CD14-positive monocyte (primary cell): ENCODE results near the gene GCA. TPM values are rescaled to one million over a fixed set of nuclear protein-coding genes. Genes with fewer than 3 reads are reported as not detected.

ENCODE experiments used
- DNase-seq, 3 donors: peaks; one replicate each; pipeline ENCODE4 v3.0.0-alpha.2; 2011 to 2022
- H2AFZ ChIP-seq: 2 replicates; pipeline ENCODE4 v1.6.0; 2012; ENCODE audit warnings: mild to moderate bottlenecking, low read depth, low read length, inconsistent platforms; ENCODE audit not compliant: insufficient read depth, poor library complexity, severe bottlenecking
- H3K27ac ChIP-seq, 2 donors: 1 replicate in 1 of 2; 2 replicates in 1 of 2; pipeline ENCODE4 v1.5.1; 2012 to 2013; ENCODE audit warnings: low read length in 2 of 2, control low read depth in 1 of 2, inconsistent platforms in 1 of 2, low read depth in 1 of 2, mild to moderate bottlenecking in 1 of 2
- H3K27me3 ChIP-seq, 2 donors: one replicate each; pipeline versions ENCODE4 v1.6.0 to v1.6.1; 2011 to 2013; ENCODE audit warnings: low read length in 2 of 2; ENCODE audit not compliant: control insufficient read depth in 2 of 2, insufficient read depth in 2 of 2
- H3K36me3 ChIP-seq, 2 donors: replicated peaks in 1 of 2; 1 replicate in 1 of 2; 2 replicates in 1 of 2; pipeline versions ENCODE4 v1.5.1 to v1.6.1; 2012 to 2013; ENCODE audit warnings: low read length in 2 of 2, control low read depth in 1 of 2, inconsistent platforms in 1 of 2, mild to moderate bottlenecking in 1 of 2; ENCODE audit not compliant: insufficient read depth in 2 of 2, control insufficient read depth in 1 of 2
- H3K4me1 ChIP-seq, 2 donors: 1 replicate in 1 of 2; 2 replicates in 1 of 2; pipeline versions ENCODE4 v1.5.1 to v1.6.1; 2012 to 2013; ENCODE audit warnings: low read length in 2 of 2, control low read depth in 1 of 2, inconsistent platforms in 1 of 2, mild to moderate bottlenecking in 1 of 2, moderate library complexity in 1 of 2; ENCODE audit not compliant: insufficient read depth in 2 of 2, control insufficient read depth in 1 of 2
- H3K4me2 ChIP-seq: replicated peaks from 2 replicates; pipeline ENCODE3; 2012; ENCODE audit warnings: low read length, moderate library complexity, mild to moderate bottlenecking; ENCODE audit not compliant: poor library complexity, severe bottlenecking; ENCODE audit errors: extremely low read depth
- H3K4me3 ChIP-seq, 3 experiments: fragments of 200-600 bp in 1 of 3; sonication (generic) in 1 of 3; replicated peaks in 1 of 3; 1 replicate in 2 of 3; 2 replicates in 1 of 3; pipeline ENCODE4 v1.5.1; 2011 to 2013; ENCODE audit warnings: low read length in 3 of 3, mild to moderate bottlenecking in 3 of 3, control low read depth in 2 of 3, low read depth in 2 of 3, inconsistent platforms in 1 of 3, moderate library complexity in 1 of 3
- H3K79me2 ChIP-seq: 2 replicates; pipeline ENCODE4 v1.6.0; 2012; ENCODE audit warnings: mild to moderate bottlenecking, control low read depth, inconsistent platforms, low read length, moderate library complexity; ENCODE audit not compliant: insufficient read depth
- H3K9ac ChIP-seq: 2 replicates; pipeline ENCODE4 v1.6.0; 2017; ENCODE audit warnings: low read length, mild to moderate bottlenecking; ENCODE audit not compliant: insufficient read depth, poor library complexity, severe bottlenecking
- H3K9me3 ChIP-seq, 2 donors: replicated peaks in 1 of 2; 1 replicate in 1 of 2; 2 replicates in 1 of 2; pipeline versions ENCODE4 v1.5.1 to v1.6.1; 2012 to 2013; ENCODE audit warnings: low read length in 2 of 2, control low read depth in 1 of 2; ENCODE audit not compliant: control insufficient read depth in 1 of 2, insufficient read depth in 1 of 2
- H4K20me1 ChIP-seq: 2 replicates; pipeline ENCODE4 v1.6.0; 2012; ENCODE audit warnings: mild to moderate bottlenecking, low read length, control low read depth, moderate library complexity; ENCODE audit not compliant: insufficient read depth
- H3K27ac Mint-ChIP-seq, 7 donors: one replicate each; pipeline ENCODE4 v1.8.0; 2020; ENCODE audit warnings: mild to moderate bottlenecking in 7 of 7, mixed read lengths in 7 of 7, moderate library complexity in 6 of 7, inconsistent platforms in 2 of 7
- H3K27me3 Mint-ChIP-seq, 3 donors: one replicate each; pipeline ENCODE4 v1.8.0; 2021 to 2022; ENCODE audit warnings: low read depth in 3 of 3, mild to moderate bottlenecking in 3 of 3, mixed read lengths in 3 of 3, moderate library complexity in 3 of 3, inconsistent platforms in 1 of 3
- H3K36me3 Mint-ChIP-seq, 2 donors: one replicate each; pipeline ENCODE4 v1.8.0; 2020; ENCODE audit warnings: mixed read lengths in 2 of 2, inconsistent platforms in 1 of 2, mild to moderate bottlenecking in 1 of 2
- H3K4me1 Mint-ChIP-seq: one replicate; pipeline ENCODE4 v1.8.0; 2020; ENCODE audit warnings: mild to moderate bottlenecking, mixed read lengths
- H3K4me3 Mint-ChIP-seq, 2 donors: one replicate each; pipeline ENCODE4 v1.8.0; 2020; ENCODE audit warnings: mild to moderate bottlenecking in 2 of 2, mixed read lengths in 2 of 2, moderate library complexity in 1 of 2
- H3K9me3 Mint-ChIP-seq, 7 donors: one replicate each; pipeline ENCODE4 v1.8.0; 2020 to 2022; ENCODE audit warnings: mixed read lengths in 7 of 7, mild to moderate bottlenecking in 6 of 7, moderate library complexity in 6 of 7, inconsistent platforms in 2 of 7
- WGBS: methylation state at CpG from one replicate; pipeline ENCODE4 v1.1.5; 2013; ENCODE audit warnings: missing lambda C conversion rate; ENCODE audit not compliant: insufficient coverage; 5-methylcytosine and 5-hydroxymethylcytosine counted together
- intact Hi-C, 2 donors: fragments of 100-400 bp; cut with micrococcal nuclease; formaldehyde crosslinking; loops; one replicate each; pipeline versions ENCODE4 v1.15.0 to v1.15.1; 2023
- polyA plus RNA-seq, 3 donors: library from polyadenylated mRNA; depleted of rRNA in 1 of 3; unstranded in 2 of 3; stranded (reverse) in 1 of 3; fragments of 300-500 nt in 2 of 3; fragments of >200 nt in 1 of 3; fragmentation: Illumina TruSeq in 2 of 3; gene quantifications; 1 replicate in 2 of 3; 2 replicates in 1 of 3; pipeline ENCODE4 v1.2.3, GENCODE V29; 2012 to 2021
- TF ChIP-seq, protein P1 (sequence below): fragments of 200-600 bp; IDR thresholded peaks from one replicate; pipeline ENCODE4 v1.8.0; 2022; ENCODE audit warnings: antibody characterized with exemption, mild to moderate bottlenecking

The GCA gene
- polyA plus RNA-seq, 3 donors: 129 to 441 (median 400) TPM

DNA sequence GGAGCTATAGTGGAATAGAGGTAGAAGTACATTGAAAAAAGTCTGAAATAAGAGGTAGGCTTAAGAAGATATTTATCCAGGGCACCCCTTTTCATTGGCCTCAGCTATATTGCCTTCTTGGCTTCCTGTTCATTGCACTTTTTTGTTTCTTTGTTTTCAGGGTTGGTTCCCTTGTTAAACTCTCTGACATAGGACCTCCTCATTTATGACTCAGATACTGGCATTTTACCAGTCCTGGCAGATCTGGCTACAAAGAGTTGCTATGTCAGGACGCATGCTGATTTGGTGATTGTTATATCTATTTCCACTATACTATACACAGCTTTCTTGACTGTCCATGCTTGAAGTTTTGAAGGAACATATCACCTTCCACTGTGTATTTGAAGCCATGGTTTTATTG lies 60.0 kb downstream of the GCA start:
- Histone ChIP-seq H3K4me3 (no peak overlapping the region), H3K9ac (no peak overlapping the region), H3K27ac (no peak overlapping the region), H3K27me3 (no peaks in the 10 kb centered on the region), H2AFZ (no peak overlapping the region), H3K9me3 (no peaks in the 10 kb centered on the region), H3K79me2 (no peaks in the 10 kb centered on the region), H4K20me1 (no peaks in the 10 kb centered on the region), H3K36me3 (no peaks in the 10 kb centered on the region), H3K4me1 (no peaks in the 10 kb centered on the region), H3K4me2 (no peak overlapping the region)
- no CpG with 5 or more reads among the region's 1 CpG for WGBS
- no peak for DNase-seq
- H3K27ac Mint-ChIP-seq: no peak overlapping the region
- H3K4me1 Mint-ChIP-seq: peaks cover 10% of the 10 kb centered on the region
- intact Hi-C loops: no loop called here
- H3K36me3 Mint-ChIP-seq: no peaks in the 10 kb centered on the region
- H3K27me3 Mint-ChIP-seq: peaks cover 0 to 3% (median 2%) of the 10 kb centered on the region in 3 donors
- H3K4me3 Mint-ChIP-seq: no peak overlapping the region
- TF ChIP-seq, protein P1, sequence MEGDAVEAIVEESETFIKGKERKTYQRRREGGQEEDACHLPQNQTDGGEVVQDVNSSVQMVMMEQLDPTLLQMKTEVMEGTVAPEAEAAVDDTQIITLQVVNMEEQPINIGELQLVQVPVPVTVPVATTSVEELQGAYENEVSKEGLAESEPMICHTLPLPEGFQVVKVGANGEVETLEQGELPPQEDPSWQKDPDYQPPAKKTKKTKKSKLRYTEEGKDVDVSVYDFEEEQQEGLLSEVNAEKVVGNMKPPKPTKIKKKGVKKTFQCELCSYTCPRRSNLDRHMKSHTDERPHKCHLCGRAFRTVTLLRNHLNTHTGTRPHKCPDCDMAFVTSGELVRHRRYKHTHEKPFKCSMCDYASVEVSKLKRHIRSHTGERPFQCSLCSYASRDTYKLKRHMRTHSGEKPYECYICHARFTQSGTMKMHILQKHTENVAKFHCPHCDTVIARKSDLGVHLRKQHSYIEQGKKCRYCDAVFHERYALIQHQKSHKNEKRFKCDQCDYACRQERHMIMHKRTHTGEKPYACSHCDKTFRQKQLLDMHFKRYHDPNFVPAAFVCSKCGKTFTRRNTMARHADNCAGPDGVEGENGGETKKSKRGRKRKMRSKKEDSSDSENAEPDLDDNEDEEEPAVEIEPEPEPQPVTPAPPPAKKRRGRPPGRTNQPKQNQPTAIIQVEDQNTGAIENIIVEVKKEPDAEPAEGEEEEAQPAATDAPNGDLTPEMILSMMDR: no peak
- H3K9me3 Mint-ChIP-seq: peaks cover 0 to 1% (median 0%) of the 10 kb centered on the region in 7 donors

Other genes with a start within 250 kb of the GCA start
- not detected for gene GCG, start 191.9 kb upstream of the GCA start, polyA plus RNA-seq
- gene FAP, start 100.7 kb upstream of the GCA start, polyA plus RNA-seq: not detected
- gene IFIH1, start 25.4 kb upstream of the GCA start, polyA plus RNA-seq: 10 to 100 TPM; 11.6 to 17.6 (median 17.1) TPM